Measurements from ENCODE around the gene DNAH9. TPM values are rescaled to one million over a fixed set of nuclear protein-coding genes. Genes with fewer than 3 reads are reported as not detected.

The DNAH9 gene
- total RNA-seq, 1 donor from 2014 or later, result 0.41 TPM

DNA sequence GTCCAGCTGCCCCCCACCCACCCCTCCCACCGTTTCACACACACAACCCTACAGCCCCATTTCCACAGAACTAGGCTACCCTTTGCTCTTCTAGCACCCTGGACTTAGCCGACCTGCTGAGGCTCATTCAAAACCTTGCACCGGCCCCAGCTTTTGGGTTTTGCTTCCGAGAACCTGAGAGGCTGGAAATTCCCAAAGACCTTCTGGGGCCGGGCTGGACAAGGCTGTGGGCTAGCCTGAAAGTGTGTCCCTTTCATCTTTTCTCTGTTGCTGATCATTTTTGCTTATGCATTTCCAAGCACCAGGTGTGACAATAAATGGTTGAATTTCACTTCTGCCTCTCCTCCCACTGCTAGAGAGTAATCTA lies 139.0 kb downstream of the DNAH9 start:
- Histone ChIP-seq H3K36me3 (no peaks in the 10 kb centered on the region), H3K27me3 (no peaks in the 10 kb centered on the region), H3K4me3 (no peak overlapping the region), H3K4me1 (no peaks in the 10 kb centered on the region), H3K9me3 (no peaks in the 10 kb centered on the region), H3K27ac (no peak overlapping the region)
- DNase-seq, result no peak
- TF ChIP-seq, protein P1, sequence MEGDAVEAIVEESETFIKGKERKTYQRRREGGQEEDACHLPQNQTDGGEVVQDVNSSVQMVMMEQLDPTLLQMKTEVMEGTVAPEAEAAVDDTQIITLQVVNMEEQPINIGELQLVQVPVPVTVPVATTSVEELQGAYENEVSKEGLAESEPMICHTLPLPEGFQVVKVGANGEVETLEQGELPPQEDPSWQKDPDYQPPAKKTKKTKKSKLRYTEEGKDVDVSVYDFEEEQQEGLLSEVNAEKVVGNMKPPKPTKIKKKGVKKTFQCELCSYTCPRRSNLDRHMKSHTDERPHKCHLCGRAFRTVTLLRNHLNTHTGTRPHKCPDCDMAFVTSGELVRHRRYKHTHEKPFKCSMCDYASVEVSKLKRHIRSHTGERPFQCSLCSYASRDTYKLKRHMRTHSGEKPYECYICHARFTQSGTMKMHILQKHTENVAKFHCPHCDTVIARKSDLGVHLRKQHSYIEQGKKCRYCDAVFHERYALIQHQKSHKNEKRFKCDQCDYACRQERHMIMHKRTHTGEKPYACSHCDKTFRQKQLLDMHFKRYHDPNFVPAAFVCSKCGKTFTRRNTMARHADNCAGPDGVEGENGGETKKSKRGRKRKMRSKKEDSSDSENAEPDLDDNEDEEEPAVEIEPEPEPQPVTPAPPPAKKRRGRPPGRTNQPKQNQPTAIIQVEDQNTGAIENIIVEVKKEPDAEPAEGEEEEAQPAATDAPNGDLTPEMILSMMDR (IDR thresholded peaks at IDR 0.05), result no peak
- intact Hi-C loops (cut with DNase I), result no loop called here
- no peak for ATAC-seq

DNA sequence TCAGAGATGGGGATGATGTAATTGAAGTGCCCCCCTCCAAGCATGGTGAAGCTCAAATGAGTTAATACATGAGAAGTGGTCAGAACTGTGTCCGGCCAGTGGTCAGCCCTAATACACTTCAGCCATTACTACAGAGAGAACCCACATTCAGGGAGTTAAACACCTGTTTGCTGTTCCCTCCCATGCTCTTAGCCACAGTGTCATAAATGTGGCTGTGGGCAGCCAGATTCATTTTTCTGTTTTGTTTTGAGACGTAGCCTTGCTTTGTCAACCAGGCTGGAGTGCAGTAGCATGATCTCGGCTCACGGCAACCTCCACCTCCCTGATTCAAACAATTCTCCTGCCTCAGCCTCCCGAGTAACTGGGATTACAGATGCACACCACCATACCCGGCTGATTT lies 139.9 kb downstream of the DNAH9 start:
- Histone ChIP-seq H3K4me3 (no peak overlapping the region), H3K27ac (no peak overlapping the region), H3K9me3 (no peaks in the 10 kb centered on the region), H3K27me3 (no peaks in the 10 kb centered on the region), H3K36me3 (no peaks in the 10 kb centered on the region), H3K4me1 (no peaks in the 10 kb centered on the region)
- no peak for DNase-seq
- TF ChIP-seq, protein P1 (IDR thresholded peaks at IDR 0.05), result no peak
- intact Hi-C loops (cut with DNase I), result no loop called here
- no peak for ATAC-seq

DNA sequence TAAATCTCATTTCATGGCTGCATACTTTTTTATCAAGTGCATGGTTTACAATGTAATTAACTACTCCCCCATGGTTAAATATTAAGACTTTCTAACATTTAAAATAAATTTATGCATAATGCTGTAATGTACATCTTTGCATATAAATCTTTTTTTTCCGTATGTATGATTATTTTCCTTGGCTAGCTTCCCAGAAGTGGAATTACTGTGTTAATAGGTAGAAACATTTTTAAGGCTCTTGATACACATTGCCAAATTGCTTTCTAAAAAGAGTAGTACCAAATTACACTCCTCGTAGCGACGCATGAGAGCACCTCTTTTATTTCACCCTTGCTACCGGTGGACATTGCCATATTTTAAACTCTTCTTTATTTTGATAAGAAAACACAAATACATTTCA lies 141.1 kb downstream of the DNAH9 start:
- ATAC-seq (no peak), DNase-seq (no peak)
- no peaks in the 10 kb centered on the region for H3K9me3 ChIP-seq
- TF ChIP-seq, protein P1 (IDR thresholded peaks at IDR 0.05), result no peak
- H3K27ac ChIP-seq, result no peak overlapping the region
- no peaks in the 10 kb centered on the region for H3K4me1 ChIP-seq
- H3K27me3 ChIP-seq, result no peaks in the 10 kb centered on the region
- H3K36me3 ChIP-seq, result no peaks in the 10 kb centered on the region
- no peak overlapping the region for H3K4me3 ChIP-seq
- intact Hi-C loops (cut with DNase I), result no loop called here

DNA sequence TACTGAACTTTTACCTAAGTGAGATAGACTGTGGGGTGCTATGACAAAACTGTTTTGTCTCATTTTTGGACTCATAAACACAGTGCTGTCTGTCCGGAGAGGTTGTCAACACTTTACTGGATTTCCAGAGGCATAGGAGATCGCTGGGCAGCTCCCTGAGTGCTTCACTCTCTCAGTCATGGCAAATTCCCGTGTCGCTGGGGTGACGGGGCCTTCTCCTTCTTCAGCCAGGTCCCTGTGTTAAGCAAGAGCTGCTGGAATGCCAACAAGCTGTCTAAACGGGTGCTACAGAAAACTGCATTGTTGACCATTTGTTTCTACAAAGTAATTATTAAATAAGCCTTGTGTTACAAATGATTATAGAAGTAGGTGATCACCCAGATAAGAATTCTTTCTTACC lies 141.6 kb downstream of the DNAH9 start:
- Histone ChIP-seq H3K36me3 (no peaks in the 10 kb centered on the region), H3K4me3 (no peak overlapping the region), H3K4me1 (no peaks in the 10 kb centered on the region), H3K27ac (no peak overlapping the region), H3K27me3 (no peaks in the 10 kb centered on the region), H3K9me3 (no peaks in the 10 kb centered on the region)
- ATAC-seq (peak; percentile 55), DNase-seq (no peak)
- TF ChIP-seq, protein P1 (IDR thresholded peaks at IDR 0.05), result no peak
- intact Hi-C loops (cut with DNase I), result no loop called here

GRCh38 chr17:11742886-11743285 lies 144.6 kb downstream of the DNAH9 start:
- Histone ChIP-seq H3K27me3 (no peaks in the 10 kb centered on the region), H3K4me3 (no peak overlapping the region), H3K36me3 (no peaks in the 10 kb centered on the region), H3K4me1 (no peaks in the 10 kb centered on the region), H3K9me3 (no peaks in the 10 kb centered on the region), H3K27ac (no peak overlapping the region)
- ATAC-seq (no peak), DNase-seq (no peak)
- TF ChIP-seq, protein P1 (IDR thresholded peaks at IDR 0.05), result no peak
- intact Hi-C loops (cut with DNase I), result no loop called here

- Histone ChIP-seq H3K9me3 (no peaks in the 10 kb centered on the region), H3K4me3 (no peak overlapping the region), H3K27me3 (no peaks in the 10 kb centered on the region), H3K36me3 (no peaks in the 10 kb centered on the region), H3K27ac (no peak overlapping the region), H3K4me1 (no peaks in the 10 kb centered on the region)
- intact Hi-C loops (cut with DNase I), result no loop called here
- ATAC-seq, result no peak
- TF ChIP-seq, protein P1 (IDR thresholded peaks at IDR 0.05), result no peak
- no peak for DNase-seq
Measured at GRCh38 chr17:11744696-11745095, 146.4 kb downstream of the DNAH9 start.
